Measurements from ENCODE around the gene STK11. TPM values are rescaled to one million over a fixed set of nuclear protein-coding genes. Genes with fewer than 3 reads are reported as not detected.

Gene STK11
- total RNA-seq, 1 experiment from 2014 or later = 56.7 TPM

DNA sequence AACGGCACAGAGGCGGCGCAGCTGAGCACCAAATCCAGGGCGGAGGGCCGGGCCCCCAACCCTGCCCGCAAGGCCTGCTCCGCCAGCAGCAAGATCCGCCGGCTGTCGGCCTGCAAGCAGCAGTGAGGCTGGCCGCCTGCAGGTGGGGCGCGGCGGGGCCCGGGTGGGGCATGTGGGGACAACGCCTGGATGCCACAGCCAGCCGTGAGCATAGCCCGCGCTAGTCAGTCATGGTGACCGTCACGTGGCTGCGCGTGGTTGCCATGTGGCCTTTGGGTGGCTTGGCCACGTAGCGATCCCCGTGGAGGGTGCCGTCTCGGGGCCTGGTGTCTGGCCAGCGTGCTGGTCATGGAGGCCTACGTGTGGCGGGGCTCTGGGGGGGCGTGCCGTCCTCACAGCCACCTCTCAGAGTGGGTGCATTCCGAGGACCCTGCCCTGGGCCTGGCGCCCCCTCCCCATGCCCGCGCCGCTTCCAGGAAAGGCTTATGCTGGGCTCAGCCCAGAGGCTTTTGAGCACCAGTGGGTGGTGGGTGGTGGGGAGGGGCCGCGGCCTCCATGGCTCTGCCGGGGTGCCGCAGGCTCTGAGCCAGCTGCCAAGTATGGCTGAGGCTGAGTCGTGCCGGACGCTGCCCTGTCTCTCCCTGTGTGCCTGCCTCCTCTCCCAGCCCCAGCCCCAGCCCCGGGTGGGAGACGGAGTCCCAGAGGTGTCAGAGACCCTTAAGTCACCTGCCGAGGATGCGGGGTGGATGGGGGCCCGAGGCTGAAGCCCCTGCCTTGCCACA, 21.1 kb downstream of the STK11 start:
- H3K4me3 ChIP-seq (ENCODE audit: low read depth, low read length) = no peak overlapping the region
- ChIA-PET POLR2A (interaction anchor here (0.6 kb wide), 1 partner anchor 20 kb away, joined by 3 read pairs; no protein-coding TSS in a partner anchor), CTCF (no interaction called here)
- no peak overlapping the region for H3K4me3 Mint-ChIP-seq (ENCODE audit: unreplicated experiment)
- H3K36me3 ChIP-seq (ENCODE audit: control insufficient read depth, insufficient read depth, low read length) = peaks cover 2% of the 10 kb centered on the region
- no peaks in the 10 kb centered on the region for H3K4me1 Mint-ChIP-seq (ENCODE audit: low read depth, unreplicated experiment)
- H3K27me3 ChIP-seq (replicated peaks; ENCODE audit: control insufficient read depth, insufficient read depth, low read length) = no peaks in the 10 kb centered on the region
- no peak for TF ChIP-seq CTCF (IDR thresholded peaks at IDR 0.05; ENCODE audit: insufficient read depth in 1 of 2, low read depth in 1 of 2, low read length in 1 of 2, severe bottlenecking in 1 of 2, unreplicated experiment in 1 of 2)
- intact Hi-C loops (cut with micrococcal nuclease; ENCODE audit: unreplicated experiment) = no loop called here
- H3K36me3 Mint-ChIP-seq (ENCODE audit: insufficient read depth, unreplicated experiment) = peaks cover 23% of the 10 kb centered on the region
- no peaks in the 10 kb centered on the region for H3K9me3 ChIP-seq
- H3K27ac Mint-ChIP-seq (ENCODE audit: unreplicated experiment) = no peak overlapping the region
- no peak for DNase-seq
- no TSS peak for BruUV-seq (replicated peaks)
- no peaks in the 10 kb centered on the region for H3K4me1 ChIP-seq
- H3K27me3 Mint-ChIP-seq (ENCODE audit: insufficient read depth, unreplicated experiment) = no peaks in the 10 kb centered on the region
- H3K9me3 Mint-ChIP-seq (ENCODE audit: unreplicated experiment) = no peaks in the 10 kb centered on the region

DNA sequence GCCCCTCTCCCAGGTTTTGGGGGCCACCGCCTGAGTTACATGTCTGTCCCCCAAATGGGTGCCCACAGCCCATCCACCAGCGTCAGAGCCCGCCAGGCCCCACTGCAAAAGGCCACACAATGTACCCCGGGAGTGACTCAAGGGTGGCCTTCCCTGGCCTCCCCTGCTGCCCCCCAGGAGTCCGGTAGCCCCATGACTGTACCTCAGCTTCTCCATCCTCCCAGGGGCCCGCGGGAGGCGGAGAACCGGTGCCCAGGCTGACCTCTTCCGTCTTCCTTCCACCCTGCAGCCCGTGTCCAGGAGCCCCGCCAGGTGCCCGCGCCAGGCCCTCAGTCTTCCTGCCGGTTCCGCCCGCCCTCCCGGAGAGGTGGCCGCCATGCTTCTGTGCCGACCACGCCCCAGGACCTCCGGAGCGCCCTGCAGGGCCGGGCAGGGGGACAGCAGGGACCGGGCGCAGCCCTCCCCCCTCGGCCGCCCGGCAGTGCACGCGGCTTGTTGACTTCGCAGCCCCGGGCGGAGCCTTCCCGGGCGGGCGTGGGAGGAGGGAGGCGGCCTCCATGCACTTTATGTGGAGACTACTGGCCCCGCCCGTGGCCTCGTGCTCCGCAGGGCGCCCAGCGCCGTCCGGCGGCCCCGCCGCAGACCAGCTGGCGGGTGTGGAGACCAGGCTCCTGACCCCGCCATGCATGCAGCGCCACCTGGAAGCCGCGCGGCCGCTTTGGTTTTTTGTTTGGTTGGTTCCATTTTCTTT, 21.9 kb downstream of the STK11 start:
- no peaks in the 10 kb centered on the region for H3K4me1 ChIP-seq
- no peak overlapping the region for H3K4me3 ChIP-seq (ENCODE audit: low read depth, low read length)
- no peaks in the 10 kb centered on the region for H3K4me1 Mint-ChIP-seq (ENCODE audit: low read depth, unreplicated experiment)
- H3K9me3 Mint-ChIP-seq (ENCODE audit: unreplicated experiment) = no peaks in the 10 kb centered on the region
- no peaks in the 10 kb centered on the region for H3K9me3 ChIP-seq
- ChIA-PET CTCF (interaction anchor here (0.6 kb wide), 1 partner anchor 126 kb away, joined by 5 read pairs; no protein-coding TSS in a partner anchor), POLR2A (interaction anchor here (0.5 to 0.6 kb wide), 2 partner anchors 19 to 72 kb away, joined by 3 to 5 read pairs; no protein-coding TSS in a partner anchor)
- peaks cover 24% of the 10 kb centered on the region for H3K36me3 Mint-ChIP-seq (ENCODE audit: insufficient read depth, unreplicated experiment)
- BruUV-seq (replicated peaks) = no TSS peak
- H3K27ac Mint-ChIP-seq (ENCODE audit: unreplicated experiment) = no peak overlapping the region
- H3K4me3 Mint-ChIP-seq (ENCODE audit: unreplicated experiment) = no peak overlapping the region
- no peaks in the 10 kb centered on the region for H3K27me3 Mint-ChIP-seq (ENCODE audit: insufficient read depth, unreplicated experiment)
- no peaks in the 10 kb centered on the region for H3K27me3 ChIP-seq (replicated peaks; ENCODE audit: control insufficient read depth, insufficient read depth, low read length)
- TF ChIP-seq CTCF (IDR thresholded peaks at IDR 0.05; ENCODE audit: insufficient read depth in 1 of 2, low read depth in 1 of 2, low read length in 1 of 2, severe bottlenecking in 1 of 2, unreplicated experiment in 1 of 2) = no peak
- no peak for DNase-seq
- H3K36me3 ChIP-seq (ENCODE audit: control insufficient read depth, insufficient read depth, low read length) = peaks cover 2% of the 10 kb centered on the region
- intact Hi-C loops (cut with micrococcal nuclease; ENCODE audit: unreplicated experiment) = no loop called here

GRCh38 chr19:1228161-1228957, 22.8 kb downstream of the STK11 start:
- ChIA-PET POLR2A (interaction anchor here (0.5 kb wide), 1 partner anchor 71 kb away, joined by 5 read pairs; no protein-coding TSS in a partner anchor), CTCF (interaction anchor here (0.6 kb wide), 1 partner anchor 127 kb away, joined by 5 read pairs; no protein-coding TSS in a partner anchor)
- Mint-ChIP-seq H3K4me3 (ENCODE audit: unreplicated experiment) (no peak overlapping the region), H3K9me3 (ENCODE audit: unreplicated experiment) (no peaks in the 10 kb centered on the region), H3K4me1 (ENCODE audit: low read depth, unreplicated experiment) (no peaks in the 10 kb centered on the region), H3K36me3 (ENCODE audit: insufficient read depth, unreplicated experiment) (peaks cover 24% of the 10 kb centered on the region), H3K27ac (ENCODE audit: unreplicated experiment) (no peak overlapping the region), H3K27me3 (ENCODE audit: insufficient read depth, unreplicated experiment) (no peaks in the 10 kb centered on the region)
- Histone ChIP-seq H3K4me3 (ENCODE audit: low read depth, low read length) (no peak overlapping the region), H3K4me1 (no peaks in the 10 kb centered on the region), H3K27me3 (replicated peaks; ENCODE audit: control insufficient read depth, insufficient read depth, low read length) (no peaks in the 10 kb centered on the region), H3K36me3 (ENCODE audit: control insufficient read depth, insufficient read depth, low read length) (no peaks in the 10 kb centered on the region; the same call in 1 of the 2 replicates), H3K9me3 (no peaks in the 10 kb centered on the region)
- no peak for TF ChIP-seq CTCF (IDR thresholded peaks at IDR 0.05; ENCODE audit: insufficient read depth in 1 of 2, low read depth in 1 of 2, low read length in 1 of 2, severe bottlenecking in 1 of 2, unreplicated experiment in 1 of 2)
- intact Hi-C loops (cut with micrococcal nuclease; ENCODE audit: unreplicated experiment) = no loop called here
- DNase-seq = no peak
- no TSS peak for BruUV-seq (replicated peaks)
